Endothelial cell of umbilical vein (primary cell): Measurements from ENCODE around the gene MANBA. TPM values are rescaled to one million over a fixed set of nuclear protein-coding genes. Genes with fewer than 3 reads are reported as not detected.

Experiments
- BruUV-seq: library from RNA; stranded (reverse); fragments of 400-500 nt; replicated peaks from 2 replicates; lab custom pipeline; 2021; lab: Mats Ljungman, UMichigan
- CTCF ChIA-PET: fragments of 300-600, 350-600 bp; sonication (Branson Sonifier 250); formaldehyde crosslinking; loops from one replicate; lab custom pipeline; 2021; ENCODE audit warnings: antibody characterized with exemption, inconsistent platforms; lab: Charles Lee
- POLR2A ChIA-PET: fragments of 300-600, 350-600 bp; sonication (Branson Sonifier 250); formaldehyde crosslinking; loops from one replicate; lab custom pipeline; 2021; ENCODE audit warnings: antibody characterized with exemption, inconsistent platforms; lab: Charles Lee
- DNase-seq: peaks from one replicate; pipeline ENCODE4 v3.0.0-alpha.2; 2011; ENCODE audit warnings: low read depth, low spot score
- FAIRE-seq: peaks from 2 replicates; lab custom pipeline; 2011; peaks lifted over from hg19 to GRCh38; lab: Jason Lieb, UNC
- H2AFZ ChIP-seq: 2 replicates; pipeline ENCODE4 v1.6.0; 2012; ENCODE audit warnings: low read depth, low read length, control low read depth, inconsistent platforms
- H3K27ac ChIP-seq: 2 replicates; pipeline ENCODE4 v1.5.1; 2011; ENCODE audit warnings: low read depth, mild to moderate bottlenecking, control low read depth, low read length, moderate library complexity; ENCODE audit not compliant: insufficient read depth
- H3K27me3 ChIP-seq, 2 experiments: 2 replicates each; pipeline versions ENCODE4 v1.6.0 to v1.6.1; 2011; ENCODE audit warnings: low read length in 2 of 2, mixed read lengths in 1 of 2; ENCODE audit not compliant: control insufficient read depth in 2 of 2, insufficient read depth in 2 of 2
- H3K36me3 ChIP-seq, 2 experiments: 2 replicates in 1 of 2; 3 replicates in 1 of 2; pipeline ENCODE4 v1.5.1; 2011; ENCODE audit warnings: low read length in 2 of 2, mild to moderate bottlenecking in 1 of 2, moderate library complexity in 1 of 2; ENCODE audit not compliant: control insufficient read depth in 2 of 2, insufficient read depth in 2 of 2; ENCODE audit errors: extremely low read depth in 1 of 2
- H3K4me1 ChIP-seq: 3 replicates; pipeline ENCODE4 v1.5.1; 2011; ENCODE audit warnings: mild to moderate bottlenecking, low read length; ENCODE audit not compliant: control insufficient read depth, insufficient read depth; ENCODE audit errors: extremely low read depth
- H3K4me2 ChIP-seq: 2 replicates; pipeline ENCODE4 v1.6.1; 2011; ENCODE audit warnings: low read length, control low read depth, mixed read lengths; ENCODE audit not compliant: insufficient read depth
- H3K4me3 ChIP-seq, 3 experiments: fragments of 200-600 bp in 1 of 3; sonication (generic), shearing (Covaris generic) in 1 of 3; replicated peaks in 1 of 3; 2 replicates each; pipeline ENCODE4 v1.5.1; 2011 to 2016; ENCODE audit warnings: control low read depth in 3 of 3, low read length in 3 of 3, mild to moderate bottlenecking in 2 of 3, inconsistent platforms in 1 of 3, low read depth in 1 of 3, moderate library complexity in 1 of 3; ENCODE audit not compliant: insufficient read depth in 1 of 3
- H3K79me2 ChIP-seq: 2 replicates; pipeline ENCODE4 v1.6.0; 2012; ENCODE audit warnings: low read length, inconsistent platforms; ENCODE audit not compliant: control insufficient read depth, insufficient read depth
- H3K9ac ChIP-seq: replicated peaks from 2 replicates; pipeline ENCODE3; 2011; ENCODE audit warnings: low read length, control low read depth; ENCODE audit not compliant: insufficient read depth; ENCODE audit errors: extremely low read depth
- H3K9me1 ChIP-seq: replicated peaks from 3 replicates; pipeline ENCODE4 v1.6.0; 2011; ENCODE audit warnings: mild to moderate bottlenecking, low read length; ENCODE audit not compliant: control insufficient read depth, insufficient read depth; ENCODE audit errors: extremely low read depth
- H3K9me3 ChIP-seq: replicated peaks from 2 replicates; pipeline ENCODE4 v1.5.1; 2012; ENCODE audit warnings: low read length, inconsistent platforms; ENCODE audit not compliant: control insufficient read depth, insufficient read depth
- H4K20me1 ChIP-seq: replicated peaks from 2 replicates; pipeline ENCODE3; 2011; ENCODE audit warnings: mild to moderate bottlenecking, low read length; ENCODE audit not compliant: control insufficient read depth, insufficient read depth; ENCODE audit errors: extremely low read depth
- EZH2 ChIP-seq: IDR thresholded peaks from 2 replicates; pipeline ENCODE4 v1.6.1; 2012; ENCODE audit warnings: borderline replicate concordance, low read depth, mild to moderate bottlenecking, moderate library complexity, low read length, inconsistent platforms; ENCODE audit not compliant: severe bottlenecking
- FOS ChIP-seq: IDR thresholded peaks from 2 replicates; pipeline ENCODE4 v1.6.1; 2011; ENCODE audit warnings: mild to moderate bottlenecking, low read length, moderate library complexity, borderline replicate concordance; ENCODE audit not compliant: insufficient read depth
- GATA2 ChIP-seq: IDR thresholded peaks from 2 replicates; pipeline ENCODE4 v1.7.0; 2011; ENCODE audit warnings: low read depth, mild to moderate bottlenecking, moderate library complexity, mixed read lengths, low read length; ENCODE audit not compliant: insufficient read length, insufficient read depth
- JUN ChIP-seq: IDR thresholded peaks from 2 replicates; pipeline ENCODE4 v1.6.1; 2011; ENCODE audit warnings: borderline replicate concordance, low read depth; ENCODE audit not compliant: insufficient read length, insufficient read depth
- MYC ChIP-seq: IDR thresholded peaks from one replicate; pipeline ENCODE4 v1.6.1; 2011; ENCODE audit warnings: mild to moderate bottlenecking, low read depth, low read length
- POLR2A ChIP-seq: IDR thresholded peaks from 2 replicates; pipeline ENCODE4 v1.6.1; 2012; ENCODE audit warnings: low read depth, mild to moderate bottlenecking, control low read depth, low read length
- POLR2AphosphoS5 ChIP-seq: IDR thresholded peaks from 2 replicates; pipeline ENCODE4 v1.6.1; 2012; ENCODE audit warnings: low read depth, mild to moderate bottlenecking, control low read depth, low read length, moderate library complexity; ENCODE audit not compliant: insufficient read depth
- dilution Hi-C: fragments of 300-500 bp; cut with MboI; formaldehyde crosslinking; loops from one replicate; pipeline ENCODE4 v1.15.0; 2019; ENCODE audit warnings: low sequenced_read_pairs; ENCODE audit not compliant: extremely low pct_ligation_motif_present
- intact Hi-C: fragments of 100-400 bp; cut with micrococcal nuclease; formaldehyde crosslinking; loops from one replicate; pipeline ENCODE4 v1.10.0; 2022
- polyA plus RNA-seq, 4 experiments: library from polyadenylated mRNA; depleted of rRNA in 3 of 4; stranded (reverse) in 3 of 4; unstranded in 1 of 4; fragments of >200 nt; gene quantifications; 2 replicates each; pipeline versions ENCODE4 v1.2.1 to v1.2.3, GENCODE V29; 2011 to 2012; ENCODE audit warnings: missing spikeins in 1 of 4
- total RNA-seq: library from RNA; stranded (reverse); gene quantifications from 2 replicates; pipeline ENCODE4 v1.2.3, GENCODE V29; 2021
- TF ChIP-seq, protein P1 (sequence below): IDR thresholded peaks from 2 replicates; pipeline ENCODE4 v1.6.1; 2011; ENCODE audit not compliant: insufficient read depth, insufficient read length
- TF ChIP-seq, protein P2 (sequence below), 2 donors: IDR thresholded peaks; 1 replicate in 1 of 2; 2 replicates in 1 of 2; pipeline ENCODE4 v1.5.1; 2011; ENCODE audit warnings: low read length in 2 of 2, mild to moderate bottlenecking in 2 of 2, moderate library complexity in 2 of 2, control low read depth in 1 of 2, inconsistent platforms in 1 of 2, low read depth in 1 of 2; ENCODE audit not compliant: insufficient read depth in 1 of 2; ENCODE audit errors: extremely low read depth in 1 of 2

The MANBA gene
- total and polyA plus RNA-seq, 2 donors (not counting 3 experiments of a cell fraction or from before 2014, with no cell fraction given): 5.6 to 7.7 TPM

DNA sequence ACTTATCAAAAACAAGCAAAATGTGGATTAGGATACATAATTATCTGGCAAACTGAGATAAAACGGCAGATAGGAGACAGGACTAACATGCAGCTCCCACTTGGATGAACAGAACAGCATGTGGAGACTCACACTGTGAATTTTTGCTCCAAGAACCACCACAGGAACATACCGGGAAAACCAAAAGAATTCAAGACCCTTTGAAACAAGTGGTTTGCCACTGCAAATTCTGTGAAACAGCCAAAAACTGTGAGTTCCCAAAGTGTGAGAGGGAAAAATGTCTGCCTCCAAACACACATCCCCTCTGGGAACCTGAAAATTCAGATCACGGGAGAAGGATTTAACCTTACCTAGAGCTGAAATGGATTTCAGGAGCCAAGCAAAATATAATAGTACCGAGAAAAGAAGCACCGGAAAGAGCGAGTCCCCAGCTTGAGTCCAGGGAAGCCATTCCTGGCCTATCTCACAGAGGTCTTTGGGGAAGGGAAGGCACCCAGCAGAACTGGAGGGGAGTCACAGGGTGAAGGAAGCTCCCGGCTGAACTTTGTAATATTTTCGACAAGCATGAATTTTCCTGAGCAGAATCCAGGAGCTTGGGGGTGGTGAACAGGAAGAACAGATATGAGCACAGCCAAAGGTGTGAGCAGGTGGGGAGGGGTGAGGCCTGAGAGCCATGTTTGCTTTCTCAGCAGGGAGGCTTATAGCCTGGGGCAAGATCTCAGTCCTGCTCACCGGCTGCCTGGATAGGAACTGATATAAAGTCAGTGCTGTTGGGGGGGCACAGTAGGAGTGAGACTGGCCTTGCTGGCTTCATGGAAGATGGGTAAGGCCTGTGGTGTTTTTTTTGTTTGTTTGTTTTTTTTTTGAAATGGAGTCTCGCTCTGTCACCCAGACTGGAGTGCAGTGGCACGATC lies 23.9 kb downstream of the MANBA start:
- dilution Hi-C loops (no loop called here), intact Hi-C loops (no loop called here)
- Histone ChIP-seq H3K27ac (no peak overlapping the region), H3K36me3 (no peaks in the 10 kb centered on the region), H2AFZ (no peak overlapping the region), H3K4me3 (no peak overlapping the region), H3K4me2 (no peak overlapping the region), H3K9ac (no peak overlapping the region), H3K9me3 (no peaks in the 10 kb centered on the region), H4K20me1 (no peaks in the 10 kb centered on the region), H3K79me2 (no peaks in the 10 kb centered on the region), H3K9me1 (no peaks in the 10 kb centered on the region), H3K4me1 (no peaks in the 10 kb centered on the region), H3K27me3 (no peaks in the 10 kb centered on the region)
- CTCF ChIA-PET: no interaction called here
- TF ChIP-seq POLR2A (no peak), POLR2AphosphoS5 (no peak)
- FAIRE-seq: no peak
- no peak for DNase-seq
- POLR2A ChIA-PET: no interaction called here
- BruUV-seq: no TSS peak

DNA sequence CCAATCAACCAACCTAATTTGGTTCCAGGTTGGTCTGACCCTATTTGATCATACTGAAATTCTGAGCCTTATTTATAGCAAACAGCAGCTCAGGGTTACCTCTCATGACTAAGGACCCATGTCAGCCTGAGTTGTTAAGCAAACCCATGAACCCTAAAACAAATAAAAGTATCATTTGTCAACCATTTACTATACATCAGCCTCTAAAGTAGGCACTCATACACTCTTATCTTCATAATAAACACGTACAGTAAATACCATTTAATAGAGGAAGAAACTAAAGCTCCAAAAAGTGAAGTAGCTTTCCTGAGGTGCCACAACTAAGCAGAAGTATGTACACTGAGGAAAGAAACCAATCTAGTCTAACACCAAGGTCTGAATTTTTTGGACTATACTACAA lies 25.2 kb downstream of the MANBA start:
- H3K36me3 ChIP-seq: no peaks in the 10 kb centered on the region
- no peak for DNase-seq
- no peaks in the 10 kb centered on the region for H3K27me3 ChIP-seq
- no TSS peak for BruUV-seq
- no peaks in the 10 kb centered on the region for H3K9me3 ChIP-seq
- no peak overlapping the region for H3K9ac ChIP-seq
- no peaks in the 10 kb centered on the region for H3K9me1 ChIP-seq
- intact Hi-C loops (no loop called here), dilution Hi-C loops (no loop called here)
- no peaks in the 10 kb centered on the region for H4K20me1 ChIP-seq
- FAIRE-seq: no peak
- no peaks in the 10 kb centered on the region for H3K4me1 ChIP-seq
- TF ChIP-seq, protein P1, sequence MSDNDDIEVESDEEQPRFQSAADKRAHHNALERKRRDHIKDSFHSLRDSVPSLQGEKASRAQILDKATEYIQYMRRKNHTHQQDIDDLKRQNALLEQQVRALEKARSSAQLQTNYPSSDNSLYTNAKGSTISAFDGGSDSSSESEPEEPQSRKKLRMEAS: no peak
- TF ChIP-seq JUN: no peak
- no peak for TF ChIP-seq MYC
- TF ChIP-seq GATA2: no peak
- no peak for TF ChIP-seq EZH2
- TF ChIP-seq POLR2A: no peak
- no peak for TF ChIP-seq FOS
- TF ChIP-seq, protein P2, sequence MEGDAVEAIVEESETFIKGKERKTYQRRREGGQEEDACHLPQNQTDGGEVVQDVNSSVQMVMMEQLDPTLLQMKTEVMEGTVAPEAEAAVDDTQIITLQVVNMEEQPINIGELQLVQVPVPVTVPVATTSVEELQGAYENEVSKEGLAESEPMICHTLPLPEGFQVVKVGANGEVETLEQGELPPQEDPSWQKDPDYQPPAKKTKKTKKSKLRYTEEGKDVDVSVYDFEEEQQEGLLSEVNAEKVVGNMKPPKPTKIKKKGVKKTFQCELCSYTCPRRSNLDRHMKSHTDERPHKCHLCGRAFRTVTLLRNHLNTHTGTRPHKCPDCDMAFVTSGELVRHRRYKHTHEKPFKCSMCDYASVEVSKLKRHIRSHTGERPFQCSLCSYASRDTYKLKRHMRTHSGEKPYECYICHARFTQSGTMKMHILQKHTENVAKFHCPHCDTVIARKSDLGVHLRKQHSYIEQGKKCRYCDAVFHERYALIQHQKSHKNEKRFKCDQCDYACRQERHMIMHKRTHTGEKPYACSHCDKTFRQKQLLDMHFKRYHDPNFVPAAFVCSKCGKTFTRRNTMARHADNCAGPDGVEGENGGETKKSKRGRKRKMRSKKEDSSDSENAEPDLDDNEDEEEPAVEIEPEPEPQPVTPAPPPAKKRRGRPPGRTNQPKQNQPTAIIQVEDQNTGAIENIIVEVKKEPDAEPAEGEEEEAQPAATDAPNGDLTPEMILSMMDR (IDR thresholded peaks at IDR 0.05; ENCODE audit: extremely low read depth in 1 of 2, insufficient read depth in 1 of 2, low read depth in 1 of 2, low read length in 2 of 2): no peak
- no peak for TF ChIP-seq POLR2AphosphoS5
- no peaks in the 10 kb centered on the region for H3K79me2 ChIP-seq
- no peak overlapping the region for H3K27ac ChIP-seq
- H2AFZ ChIP-seq: no peak overlapping the region
- ChIA-PET CTCF (no interaction called here), POLR2A (no interaction called here)
- H3K4me3 ChIP-seq: no peak overlapping the region
- H3K4me2 ChIP-seq: no peak overlapping the region
